VCaP (cell line): ENCODE measurements around the gene BEST4.
A peak's percentile ranks its signal among the peaks of the same experiment; 100 is the strongest.

Experiments
- H3K27ac ChIP-seq: fragments of 450-650 bp; 2 replicates; pipeline ENCODE4 v1.5.1; 2017
- CTCF ChIP-seq: fragments of 450-650 bp; conservative IDR thresholded peaks from 2 replicates; pipeline ENCODE4 v1.5.1; 2017; ENCODE audit warnings: mild to moderate bottlenecking, moderate library complexity

BEST4 gene

GRCh38 chr1:44747878-44748277, 40.1 kb downstream of the BEST4 start:
- no peak overlapping the region for H3K27ac ChIP-seq
- TF ChIP-seq CTCF: no peak

GRCh38 chr1:44743211-44743610, 44.8 kb downstream of the BEST4 start:
- no peak overlapping the region for H3K27ac ChIP-seq
- TF ChIP-seq CTCF: no peak

GRCh38 chr1:44740179-44740617, 47.8 kb downstream of the BEST4 start:
- TF ChIP-seq CTCF: no peak
- peak overlapping the region; percentile 69 for H3K27ac ChIP-seq

GRCh38 chr1:44739307-44740178, 48.4 kb downstream of the BEST4 start, which contains the start of gene KIF2C:
Gene KIF2C, plus strand, starts transcription at chr1:44739837. Its CDS starts 96 bp downstream, at chr1:44739933.
- no peak for TF ChIP-seq CTCF
- H3K27ac ChIP-seq: peak within 1 kb of the TSS; percentile 69

GRCh38 chr1:44738953-44739306, 49.0 kb downstream of the BEST4 start:
- H3K27ac ChIP-seq: peak overlapping the region; percentile 69

GRCh38 chr1:44735992-44736391, 52.0 kb downstream of the BEST4 start:
- no peak overlapping the region for H3K27ac ChIP-seq
- TF ChIP-seq CTCF: no peak

- H3K27ac ChIP-seq: no peak overlapping the region
- no peak for TF ChIP-seq CTCF
Observed at GRCh38 chr1:44733784-44734183, 54.2 kb downstream of the BEST4 start.
